ENCODE results near the gene TES. TPM values are rescaled to one million over a fixed set of nuclear protein-coding genes. Genes with fewer than 3 reads are reported as not detected.

Gene TES
- total RNA-seq, 2 donors from 2014 or later = 72.8 to 119 TPM

DNA sequence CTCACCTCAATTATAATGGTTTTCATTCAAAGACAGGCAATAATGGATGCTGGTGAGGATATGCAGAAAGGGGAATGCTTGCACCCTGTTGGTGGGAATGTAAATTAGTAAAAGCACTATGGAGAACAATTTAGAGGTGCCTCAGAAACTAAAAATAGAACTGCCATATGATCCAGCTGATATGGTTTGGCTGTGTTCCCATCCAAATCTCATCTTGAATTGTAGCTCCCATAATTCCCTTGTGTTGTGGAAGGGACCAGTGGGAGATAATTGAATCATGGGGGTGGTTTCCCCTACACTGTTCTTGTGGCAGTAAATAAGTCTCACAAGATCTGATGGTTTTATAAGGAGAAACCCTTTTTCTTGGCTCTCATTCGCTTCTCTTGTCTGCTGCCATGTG, 87.7 kb downstream of the TES start:
- intact Hi-C loops (cut with DNase I, micrococcal nuclease) = no loop called here
- ATAC-seq (no peak), DNase-seq (no peak)

- intact Hi-C loops (cut with DNase I, micrococcal nuclease) = no loop called here
- no peak for ATAC-seq
- DNase-seq = no peak
Measured at GRCh38 chr7:116298576-116298975, 88.2 kb downstream of the TES start.

- DNase-seq = no peak
Measured at GRCh38 chr7:116305485-116306408, 95.4 kb downstream of the TES start.

DNA sequence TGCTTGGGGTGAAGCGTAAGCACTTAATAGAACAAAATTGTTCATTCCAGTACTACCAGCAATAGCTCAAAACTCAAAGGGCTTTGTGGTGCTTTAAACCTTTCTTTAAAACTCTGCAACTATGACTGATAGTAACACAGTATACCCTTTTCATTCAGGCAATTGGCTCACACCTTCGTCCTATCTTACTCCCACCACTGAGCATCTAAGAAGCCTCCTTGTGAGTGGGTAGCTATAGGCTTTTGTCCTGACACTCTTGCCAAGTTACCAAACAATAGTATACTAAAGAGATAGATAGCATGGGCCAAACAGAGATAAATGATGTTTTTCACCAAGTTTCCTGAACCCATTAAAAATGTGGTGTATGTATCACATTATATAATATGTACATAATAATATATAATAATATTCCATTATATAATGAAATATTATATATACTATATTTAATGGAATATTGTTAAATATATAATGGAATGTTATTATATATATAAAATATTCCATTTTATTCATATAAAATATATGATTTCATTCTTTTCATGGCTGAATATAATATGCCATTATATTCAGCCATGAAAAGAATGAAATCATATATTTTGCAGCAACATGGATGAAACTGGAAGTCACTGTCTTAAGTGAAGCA, 96.2 kb downstream of the TES start:
- no peak for ATAC-seq
- intact Hi-C loops (cut with DNase I, micrococcal nuclease) = no loop called here
- no peak for DNase-seq

More at GRCh38 chr7:116305485-116306408, 95.4 kb downstream of the TES start:
- intact Hi-C loops (cut with DNase I, micrococcal nuclease) = no loop called here
- no peak for ATAC-seq

DNA sequence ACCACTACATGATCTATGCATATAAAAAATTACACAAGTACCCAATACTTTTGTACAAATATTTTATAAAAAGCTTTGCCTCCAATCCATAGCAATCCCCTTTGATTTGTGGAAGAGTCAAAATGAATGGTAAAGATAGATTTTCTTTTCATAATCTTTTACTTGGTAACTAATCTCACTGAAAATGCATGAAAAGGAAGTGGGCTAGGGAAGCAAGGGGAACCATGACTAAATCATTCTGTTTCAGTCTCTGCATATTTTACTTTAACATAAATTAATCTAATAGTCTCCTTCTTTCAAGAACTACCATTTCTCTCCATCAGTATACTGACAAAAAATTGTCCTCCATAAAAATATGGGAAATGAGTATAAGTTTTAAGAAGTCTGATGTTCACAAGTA, 96.9 kb downstream of the TES start:
- intact Hi-C loops (cut with DNase I, micrococcal nuclease) = no loop called here
- ATAC-seq (no peak), DNase-seq (no peak)

Other genes starting within 250 kb of the TES start
- gene TFEC, start 179.8 kb upstream of the TES start, total RNA-seq = 1 to 10 TPM in 1 of 2 donors, under 1 TPM in 1; 0.89 to 2.9 TPM